PC-3 (cell line): ENCODE measurements around the gene MAP6. TPM values are rescaled to one million over a fixed set of nuclear protein-coding genes. Genes with fewer than 3 reads are reported as not detected.

Experiments used
- ATAC-seq: fragments of 200-7000 bp; cut with Tn5 transposase; 2 replicates; pipeline ENCODE4 v1.9.1; 2020; ENCODE audit warnings: mild to moderate bottlenecking, moderate library complexity
- BruUV-seq: library from RNA; stranded (reverse); fragments of 400-500 nt; replicated peaks from 2 replicates; lab custom pipeline; 2021; lab: Mats Ljungman, UMichigan
- CTCF ChIA-PET: fragments of 300-600 bp; sonication (Branson Sonifier 250); formaldehyde crosslinking; loops from one replicate; lab custom pipeline; 2022; ENCODE audit warnings: antibody characterized with exemption; lab: Charles Lee
- POLR2A ChIA-PET: fragments of 300-600 bp; sonication (Branson Sonifier 250); formaldehyde crosslinking; loops from one replicate; lab custom pipeline; 2022; ENCODE audit warnings: antibody characterized with exemption; ENCODE audit not compliant: unreplicated experiment; lab: Charles Lee
- DNase-seq: peaks from one replicate; pipeline ENCODE4 v3.0.0-alpha.2; 2015
- H2AFZ ChIP-seq: fragments of 300-600 bp; sonication (generic); 2 replicates; pipeline ENCODE4 v1.6.0; 2016; ENCODE audit warnings: antibody characterized with exemption, low read length
- H3F3A ChIP-seq: fragments of 300-600 bp; sonication (generic); one replicate; pipeline ENCODE4 v1.6.0; 2017; ENCODE audit warnings: antibody characterized with exemption, low read length, control low read depth, mild to moderate bottlenecking; ENCODE audit not compliant: unreplicated experiment
- H3K27ac ChIP-seq: fragments of 300-600 bp; sonication (generic); 2 replicates; pipeline ENCODE4 v1.5.1; 2016; ENCODE audit warnings: mild to moderate bottlenecking, low read length
- H3K27me3 ChIP-seq: fragments of 300-600 bp; sonication (generic); 2 replicates; pipeline ENCODE4 v1.6.1; 2016; ENCODE audit warnings: low read length, mixed read lengths
- H3K36me3 ChIP-seq: fragments of 300-600 bp; sonication (generic); 2 replicates; pipeline ENCODE4 v1.6.1; 2016; ENCODE audit warnings: low read depth, mixed run types, low read length, mixed read lengths
- H3K4me1 ChIP-seq: fragments of 300-600 bp; sonication (generic); 2 replicates; pipeline ENCODE4 v1.5.1; 2016; ENCODE audit warnings: low read length; ENCODE audit not compliant: insufficient read depth
- H3K4me2 ChIP-seq: fragments of 300-600 bp; sonication (generic); 2 replicates; pipeline ENCODE4 v1.6.0; 2016; ENCODE audit warnings: low read length
- H3K4me3 ChIP-seq: fragments of 300-600 bp; sonication (generic); 2 replicates; pipeline ENCODE4 v1.5.1; 2016; ENCODE audit warnings: mild to moderate bottlenecking, low read length, mixed read lengths
- H3K79me2 ChIP-seq: fragments of 300-600 bp; sonication (generic); 2 replicates; pipeline ENCODE4 v1.6.1; 2017; ENCODE audit warnings: low read length, mixed read lengths
- H3K9ac ChIP-seq: fragments of 300-600 bp; sonication (generic); 2 replicates; pipeline ENCODE4 v1.6.0; 2016; ENCODE audit warnings: mild to moderate bottlenecking, low read length
- H3K9me2 ChIP-seq: fragments of 300-600 bp; sonication (generic); replicated peaks from 2 replicates; pipeline ENCODE4 v1.6.1; 2016; ENCODE audit warnings: mixed run types, low read length, mixed read lengths
- H3K9me3 ChIP-seq: fragments of 300-600 bp; sonication (generic); 2 replicates; pipeline ENCODE4 v1.6.1; 2016; ENCODE audit warnings: low read length, mixed read lengths
- H4K20me1 ChIP-seq: fragments of 300-600 bp; sonication (generic); 2 replicates; pipeline ENCODE4 v1.6.1; 2016; ENCODE audit warnings: low read length, mixed read lengths
- EZH2 ChIP-seq: fragments of 300-600 bp; sonication (generic); IDR thresholded peaks from one replicate; pipeline ENCODE4 v1.6.1; 2017; ENCODE audit warnings: antibody characterized with exemption, mild to moderate bottlenecking, low read length; ENCODE audit not compliant: unreplicated experiment
- EZH2phosphoT487 ChIP-seq: fragments of 300-600 bp; sonication (generic); IDR thresholded peaks from 2 replicates; pipeline ENCODE4 v1.6.1; 2018; ENCODE audit warnings: mild to moderate bottlenecking, antibody characterized with exemption, low read length, borderline replicate concordance
- intact Hi-C: fragments of 100-400 bp; cut with micrococcal nuclease; formaldehyde crosslinking; loops from 2 replicates; pipeline ENCODE4 v1.9.0; 2023
- total RNA-seq: library from RNA; depleted of rRNA; stranded (reverse); fragments of >200 nt; gene quantifications from 2 replicates; pipeline ENCODE4 v1.2.3, GENCODE V29; 2014
- TF ChIP-seq, protein P1 (sequence below): fragments of 300-600 bp; sonication (generic); conservative IDR thresholded peaks from 2 replicates; pipeline ENCODE4 v1.5.1; 2017; ENCODE audit warnings: antibody characterized with exemption, low read depth, mild to moderate bottlenecking, low read length

Gene MAP6
- total RNA-seq, 1 experiment from 2014 or later: 0.47 TPM

DNA sequence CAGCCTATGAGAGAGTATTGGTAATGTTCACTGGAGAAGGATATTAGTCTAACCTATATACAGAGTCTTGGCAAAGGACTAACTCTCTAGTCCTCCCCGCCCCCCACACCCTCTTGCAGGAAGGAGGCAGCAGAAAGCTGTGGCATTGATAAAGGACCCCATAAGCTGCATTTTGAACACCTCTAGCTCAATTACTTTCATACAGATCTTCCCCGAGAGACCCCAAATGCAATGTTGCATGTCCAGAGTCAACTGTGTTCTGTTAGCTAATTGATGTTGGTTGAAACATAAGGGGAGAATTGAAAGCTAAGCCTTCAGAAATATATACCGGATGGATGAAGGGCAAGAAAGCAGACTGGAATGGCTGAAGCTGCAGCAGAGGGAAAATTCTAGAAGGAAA, 2.8 kb downstream of the MAP6 start:
- Histone ChIP-seq H3K79me2 (no peaks in the 10 kb centered on the region), H3K4me2 (no peak overlapping the region), H3K27me3 (peaks cover 25% of the 10 kb centered on the region), H3K4me3 (no peak overlapping the region), H3F3A (no peaks in the 10 kb centered on the region), H4K20me1 (no peaks in the 10 kb centered on the region), H3K4me1 (0 out of 2 replicates have a peak, but pooled peaks cover 4% of the 10 kb centered on the region), H2AFZ (no peak overlapping the region), H3K9me3 (no peaks in the 10 kb centered on the region), H3K9me2 (no peaks in the 10 kb centered on the region), H3K36me3 (no peaks in the 10 kb centered on the region), H3K27ac (no peak overlapping the region), H3K9ac (no peak overlapping the region)
- ChIA-PET CTCF (interaction anchor here (0.6 kb wide), 1 partner anchor 62 kb away, joined by 6 read pairs; no protein-coding TSS in a partner anchor), POLR2A (no interaction called here)
- no peak for DNase-seq
- ATAC-seq: no peak
- no TSS peak for BruUV-seq
- intact Hi-C loops: no loop called here
- TF ChIP-seq EZH2phosphoT487 (no peak), EZH2 (no peak)
- TF ChIP-seq, protein P1, sequence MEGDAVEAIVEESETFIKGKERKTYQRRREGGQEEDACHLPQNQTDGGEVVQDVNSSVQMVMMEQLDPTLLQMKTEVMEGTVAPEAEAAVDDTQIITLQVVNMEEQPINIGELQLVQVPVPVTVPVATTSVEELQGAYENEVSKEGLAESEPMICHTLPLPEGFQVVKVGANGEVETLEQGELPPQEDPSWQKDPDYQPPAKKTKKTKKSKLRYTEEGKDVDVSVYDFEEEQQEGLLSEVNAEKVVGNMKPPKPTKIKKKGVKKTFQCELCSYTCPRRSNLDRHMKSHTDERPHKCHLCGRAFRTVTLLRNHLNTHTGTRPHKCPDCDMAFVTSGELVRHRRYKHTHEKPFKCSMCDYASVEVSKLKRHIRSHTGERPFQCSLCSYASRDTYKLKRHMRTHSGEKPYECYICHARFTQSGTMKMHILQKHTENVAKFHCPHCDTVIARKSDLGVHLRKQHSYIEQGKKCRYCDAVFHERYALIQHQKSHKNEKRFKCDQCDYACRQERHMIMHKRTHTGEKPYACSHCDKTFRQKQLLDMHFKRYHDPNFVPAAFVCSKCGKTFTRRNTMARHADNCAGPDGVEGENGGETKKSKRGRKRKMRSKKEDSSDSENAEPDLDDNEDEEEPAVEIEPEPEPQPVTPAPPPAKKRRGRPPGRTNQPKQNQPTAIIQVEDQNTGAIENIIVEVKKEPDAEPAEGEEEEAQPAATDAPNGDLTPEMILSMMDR: no peak

DNA sequence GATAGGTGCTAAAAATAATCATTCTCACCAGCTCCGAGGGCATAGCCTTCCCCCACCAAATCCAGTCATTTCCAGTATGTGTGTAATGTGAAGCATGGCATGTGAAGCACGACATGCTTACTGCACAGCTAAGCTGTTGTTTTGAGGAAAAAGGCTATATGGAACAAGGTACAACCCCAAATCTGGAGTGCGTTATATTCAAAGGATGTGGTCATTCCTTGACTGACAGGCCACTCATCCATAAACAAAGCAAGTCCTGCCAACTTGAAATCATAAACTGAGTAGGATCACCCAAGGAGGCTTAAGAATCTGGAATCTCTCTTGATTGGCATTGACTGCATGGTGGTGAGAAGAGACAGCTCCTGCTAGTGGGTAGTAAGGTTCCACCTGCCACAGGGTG, 3.7 kb downstream of the MAP6 start:
- no peak overlapping the region for H3K9ac ChIP-seq
- intact Hi-C loops: no loop called here
- peaks cover 19% of the 10 kb centered on the region for H3K27me3 ChIP-seq
- H4K20me1 ChIP-seq: no peaks in the 10 kb centered on the region
- DNase-seq (no peak), ATAC-seq (no peak)
- TF ChIP-seq, protein P1: no peak
- no peak for TF ChIP-seq EZH2
- H3K36me3 ChIP-seq: no peaks in the 10 kb centered on the region
- no peaks in the 10 kb centered on the region for H3K9me3 ChIP-seq
- H2AFZ ChIP-seq: no peak overlapping the region
- ChIA-PET POLR2A (no interaction called here), CTCF (no interaction called here)
- no peaks in the 10 kb centered on the region for H3K79me2 ChIP-seq
- no peaks in the 10 kb centered on the region for H3F3A ChIP-seq
- H3K4me3 ChIP-seq: no peak overlapping the region
- H3K9me2 ChIP-seq: no peaks in the 10 kb centered on the region
- no TSS peak for BruUV-seq
- H3K27ac ChIP-seq: no peak overlapping the region
- H3K4me1 ChIP-seq: 0 out of 2 replicates have a peak, but pooled peaks cover 4% of the 10 kb centered on the region
- no peak overlapping the region for H3K4me2 ChIP-seq

DNA sequence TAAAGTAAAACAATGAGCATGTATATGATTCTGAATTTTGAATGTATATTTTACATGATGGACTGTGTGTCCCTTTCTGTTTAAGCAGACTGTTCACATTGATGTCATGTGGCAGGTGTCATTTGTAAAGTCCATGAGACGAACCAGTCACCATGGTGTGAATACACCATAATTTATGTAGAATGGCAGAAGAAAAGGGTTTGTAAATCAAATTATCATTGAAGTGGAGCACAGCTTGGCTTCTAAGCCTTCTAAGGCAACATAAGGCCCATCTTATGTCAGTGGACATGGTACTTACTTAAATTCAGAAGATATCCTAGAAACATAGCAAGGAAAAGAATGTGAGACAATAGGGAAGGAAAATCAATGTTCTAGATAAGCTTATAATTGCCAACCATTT, 4.4 kb downstream of the MAP6 start:
- no peak overlapping the region for H3K9ac ChIP-seq
- no peaks in the 10 kb centered on the region for H3F3A ChIP-seq
- no peak overlapping the region for H2AFZ ChIP-seq
- no peak overlapping the region for H3K4me2 ChIP-seq
- no TSS peak for BruUV-seq
- no peak overlapping the region for H3K27ac ChIP-seq
- ATAC-seq (no peak), DNase-seq (no peak)
- POLR2A ChIA-PET: no interaction called here
- H3K27me3 ChIP-seq: peaks cover 13% of the 10 kb centered on the region
- CTCF ChIA-PET: interaction anchor here (0.5 kb wide), 1 partner anchor 134 kb away, joined by 3 read pairs; no protein-coding TSS in a partner anchor
- 0 out of 2 replicates have a peak, but pooled peaks cover 4% of the 10 kb centered on the region for H3K4me1 ChIP-seq
- H3K9me3 ChIP-seq: no peaks in the 10 kb centered on the region
- no peak overlapping the region for H3K4me3 ChIP-seq
- TF ChIP-seq EZH2 (no peak), EZH2phosphoT487 (no peak)
- TF ChIP-seq, protein P1: no peak
- intact Hi-C loops: no loop called here
- no peaks in the 10 kb centered on the region for H3K9me2 ChIP-seq
- H3K79me2 ChIP-seq: no peaks in the 10 kb centered on the region
- no peaks in the 10 kb centered on the region for H4K20me1 ChIP-seq
- H3K36me3 ChIP-seq: no peaks in the 10 kb centered on the region
